Esophagus muscularis mucosa (tissue), 4 donors: ENCODE results near the gene NRBF2. TPM values are rescaled to one million over a fixed set of nuclear protein-coding genes. Genes with fewer than 3 reads are reported as not detected.

Experiments
- DNase-seq: peaks from one replicate; pipeline ENCODE4 v3.0.0-alpha.2; 2017; ENCODE audit errors: extremely low spot score
- H3K27ac ChIP-seq, 4 donors: fragments of 200-600 bp; sonication (generic); replicated peaks in 1 of 4; 1 replicate in 3 of 4; 2 replicates in 1 of 4; pipeline ENCODE4 v1.5.1; 2016 to 2019; ENCODE audit warnings: mild to moderate bottlenecking in 1 of 4
- H3K27me3 ChIP-seq, 4 donors: fragments of 200-600 bp; sonication (generic); one replicate each; pipeline versions ENCODE4 v1.5.1 to v1.6.0; 2016 to 2019
- H3K36me3 ChIP-seq, 4 donors: fragments of 200-600 bp; sonication (generic); one replicate each; pipeline ENCODE4 v1.5.1; 2016 to 2019
- H3K4me1 ChIP-seq, 4 donors: fragments of 200-600 bp; sonication (generic); one replicate each; pipeline ENCODE4 v1.5.1; 2016 to 2019
- H3K4me3 ChIP-seq, 4 donors: fragments of 200-600 bp; sonication (generic); 1 replicate in 2 of 4; 2 replicates in 2 of 4; pipeline ENCODE4 v1.5.1; 2016 to 2019; ENCODE audit warnings: mild to moderate bottlenecking in 4 of 4, moderate library complexity in 1 of 4
- H3K9me3 ChIP-seq, 4 donors: fragments of 200-600 bp; sonication (generic); 1 replicate in 3 of 4; 2 replicates in 1 of 4; pipeline ENCODE4 v1.5.1; 2016 to 2019
- EP300 ChIP-seq: sonication (generic); formaldehyde crosslinking; IDR thresholded peaks from one replicate; pipeline ENCODE4 v1.6.1; 2017; ENCODE audit warnings: antibody characterized with exemption
- POLR2A ChIP-seq: fragments of 450-650 bp; IDR thresholded peaks from one replicate; pipeline ENCODE4 v1.6.1; 2017; ENCODE audit warnings: antibody characterized with exemption, moderate library complexity, mild to moderate bottlenecking, low read depth
- POLR2AphosphoS5 ChIP-seq, 2 donors: sonication (generic); formaldehyde crosslinking; IDR thresholded peaks; one replicate each; pipeline ENCODE4 v1.6.1; 2017; ENCODE audit warnings: antibody characterized with exemption in 2 of 2
- WGBS: methylation state at CpG from one replicate; pipeline ENCODE4 v1.1.5; 2018; 5-methylcytosine and 5-hydroxymethylcytosine counted together
- intact Hi-C: fragments of 100-400 bp; cut with DNase I; formaldehyde crosslinking; loops from one replicate; pipeline ENCODE4 v1.15.1; 2023
- total RNA-seq, 4 donors: library from RNA; depleted of rRNA; stranded (reverse); fragments of >200 nt; gene quantifications; one replicate each; pipeline versions ENCODE4 v1.1.0 to v1.2.1, GENCODE V29; 2016
- TF ChIP-seq, protein P1 (sequence below), 3 experiments: fragments of 200-600 bp in 2 of 3; fragments of 450-650 bp in 1 of 3; sonication (generic) in 2 of 3; IDR thresholded peaks; one replicate each; pipeline ENCODE4 v1.5.1; 2017 to 2019; ENCODE audit warnings: antibody characterized with exemption in 3 of 3, mild to moderate bottlenecking in 2 of 3, moderate library complexity in 1 of 3

The NRBF2 gene
- total RNA-seq, 4 donors from 2014 or later = 9.6 to 16.7 (median 11.7) TPM

DNA sequence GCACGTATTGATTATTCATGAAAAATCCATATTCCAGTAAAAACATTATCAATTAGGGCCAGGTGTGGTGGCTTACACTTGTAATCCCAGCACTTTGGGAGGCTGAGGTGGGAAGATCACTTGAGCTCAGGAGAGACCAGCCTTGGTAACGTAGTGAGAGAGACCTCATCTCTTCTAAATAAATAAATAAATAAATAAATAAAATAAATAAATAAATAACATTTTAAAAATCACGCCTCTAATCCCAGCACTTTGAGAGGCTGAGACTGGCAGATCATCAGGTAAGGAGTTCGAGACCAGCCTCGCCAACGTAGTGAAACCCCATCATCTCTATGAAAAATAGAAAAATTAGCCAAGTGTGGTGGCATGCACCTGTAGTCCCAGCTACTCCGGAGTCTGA is 32.1 kb downstream of the NRBF2 start:
- Histone ChIP-seq H3K27ac (no peak overlapping the region), H3K4me3 (no peak overlapping the region), H3K9me3 (no peaks in the 10 kb centered on the region), H3K27me3 (no peaks in the 10 kb centered on the region), H3K4me1 (peaks cover 8 to 39% (median 34%) of the 10 kb centered on the region in 4 donors), H3K36me3 (peaks cover 0 to 38% (median 12%) of the 10 kb centered on the region in 4 donors)
- intact Hi-C loops = loop anchor here (2.0 to 5.0 kb wide), 3 partner anchors 302 to 556 kb away; partner anchors contain the start of gene JMJD1C
- WGBS = 92% methylated on average over 7 of the region's 7 CpGs
- TF ChIP-seq, protein P1, sequence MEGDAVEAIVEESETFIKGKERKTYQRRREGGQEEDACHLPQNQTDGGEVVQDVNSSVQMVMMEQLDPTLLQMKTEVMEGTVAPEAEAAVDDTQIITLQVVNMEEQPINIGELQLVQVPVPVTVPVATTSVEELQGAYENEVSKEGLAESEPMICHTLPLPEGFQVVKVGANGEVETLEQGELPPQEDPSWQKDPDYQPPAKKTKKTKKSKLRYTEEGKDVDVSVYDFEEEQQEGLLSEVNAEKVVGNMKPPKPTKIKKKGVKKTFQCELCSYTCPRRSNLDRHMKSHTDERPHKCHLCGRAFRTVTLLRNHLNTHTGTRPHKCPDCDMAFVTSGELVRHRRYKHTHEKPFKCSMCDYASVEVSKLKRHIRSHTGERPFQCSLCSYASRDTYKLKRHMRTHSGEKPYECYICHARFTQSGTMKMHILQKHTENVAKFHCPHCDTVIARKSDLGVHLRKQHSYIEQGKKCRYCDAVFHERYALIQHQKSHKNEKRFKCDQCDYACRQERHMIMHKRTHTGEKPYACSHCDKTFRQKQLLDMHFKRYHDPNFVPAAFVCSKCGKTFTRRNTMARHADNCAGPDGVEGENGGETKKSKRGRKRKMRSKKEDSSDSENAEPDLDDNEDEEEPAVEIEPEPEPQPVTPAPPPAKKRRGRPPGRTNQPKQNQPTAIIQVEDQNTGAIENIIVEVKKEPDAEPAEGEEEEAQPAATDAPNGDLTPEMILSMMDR (IDR thresholded peaks at IDR 0.05) = no peak
- TF ChIP-seq POLR2A (no peak), POLR2AphosphoS5 (IDR thresholded peaks at IDR 0.05) (no peak), EP300 (no peak)
- no peak for DNase-seq

GRCh38 chr10:63166742-63167258 is 33.7 kb downstream of the NRBF2 start:
- Histone ChIP-seq H3K4me1 (peaks cover 15 to 53% (median 50%) of the 10 kb centered on the region in 4 donors), H3K4me3 (no peak overlapping the region), H3K27ac (peak overlapping the region in 2 of 4 donors; percentile 12 to 46), H3K9me3 (no peaks in the 10 kb centered on the region), H3K27me3 (no peaks in the 10 kb centered on the region), H3K36me3 (peaks cover 0 to 39% (median 15%) of the 10 kb centered on the region in 4 donors)
- intact Hi-C loops = loop anchor here (5.0 kb wide), 2 partner anchors 301 to 466 kb away; partner anchors contain the start of gene JMJD1C
- TF ChIP-seq EP300 = no peak
- TF ChIP-seq, protein P1 (IDR thresholded peaks at IDR 0.05) = peak; percentile 83 to 88 (median 86)
- TF ChIP-seq POLR2AphosphoS5 (IDR thresholded peaks at IDR 0.05) = peak in 1 of 2 donors; percentile 23
- TF ChIP-seq POLR2A = no peak
- DNase-seq = no peak
- WGBS = 7% methylated on average over 3 of the region's 3 CpGs

- 86% methylated on average over 2 of the region's 2 CpGs for WGBS
- peaks cover 0 to 39% (median 18%) of the 10 kb centered on the region in 4 donors for H3K36me3 ChIP-seq
- no peak for DNase-seq
- peaks cover 13 to 51% (median 45%) of the 10 kb centered on the region in 4 donors for H3K4me1 ChIP-seq
- no peaks in the 10 kb centered on the region for H3K9me3 ChIP-seq
- H3K27ac ChIP-seq = peak overlapping the region; percentile 8 to 37 (median 22)
- TF ChIP-seq POLR2A (no peak), EP300 (no peak), POLR2AphosphoS5 (IDR thresholded peaks at IDR 0.05) (no peak)
- TF ChIP-seq, protein P1 (IDR thresholded peaks at IDR 0.05) = no peak
- no peak overlapping the region for H3K4me3 ChIP-seq
- no peaks in the 10 kb centered on the region for H3K27me3 ChIP-seq
- intact Hi-C loops = loop anchor here (5.0 kb wide), 2 partner anchors 298 to 463 kb away; partner anchors contain the start of gene JMJD1C
These were observed 35.8 kb downstream of the NRBF2 start for GRCh38 chr10:63168821-63169462.

DNA sequence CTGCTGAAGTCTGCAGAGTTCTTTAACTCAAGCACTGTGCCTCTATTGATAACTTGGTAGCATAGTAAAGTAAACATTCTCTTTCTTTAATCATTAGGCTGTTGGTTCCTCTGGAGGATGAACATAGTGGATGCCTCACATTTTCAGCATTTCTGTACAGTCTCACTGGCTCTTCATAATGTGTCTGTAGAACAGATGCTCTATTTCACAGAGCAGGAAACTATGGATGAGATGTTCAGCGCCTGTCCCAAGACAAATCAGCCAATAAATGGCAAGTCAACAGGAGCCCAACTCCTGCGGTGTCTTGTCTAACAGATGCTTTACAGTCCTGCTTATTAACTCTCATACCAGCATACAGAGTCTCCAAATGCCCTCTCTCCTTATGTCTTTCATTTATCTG is 36.5 kb downstream of the NRBF2 start:
- 51% methylated on average over 2 of the region's 2 CpGs for WGBS
- peaks cover 0 to 44% (median 19%) of the 10 kb centered on the region in 4 donors for H3K36me3 ChIP-seq
- TF ChIP-seq, protein P1 (IDR thresholded peaks at IDR 0.05) = no peak
- TF ChIP-seq POLR2A = no peak
- TF ChIP-seq EP300 = no peak
- no peak for TF ChIP-seq POLR2AphosphoS5 (IDR thresholded peaks at IDR 0.05)
- no peaks in the 10 kb centered on the region for H3K27me3 ChIP-seq
- no peak for DNase-seq
- peaks cover 11 to 44% (median 39%) of the 10 kb centered on the region in 4 donors for H3K4me1 ChIP-seq
- H3K9me3 ChIP-seq = no peaks in the 10 kb centered on the region
- H3K27ac ChIP-seq = peak overlapping the region in 3 of 4 donors; percentile 15 to 26 (median 21)
- intact Hi-C loops = loop anchor here (2.0 to 5.0 kb wide), 3 partner anchors 298 to 553 kb away; partner anchors contain the start of gene JMJD1C
- H3K4me3 ChIP-seq = no peak overlapping the region
